ENCODE data around the gene PJVK. TPM values are rescaled to one million over a fixed set of nuclear protein-coding genes. Genes with fewer than 3 reads are reported as not detected.

Gene PJVK
- total RNA-seq, 1 experiment from 2014 or later, result 8.9 TPM

DNA sequence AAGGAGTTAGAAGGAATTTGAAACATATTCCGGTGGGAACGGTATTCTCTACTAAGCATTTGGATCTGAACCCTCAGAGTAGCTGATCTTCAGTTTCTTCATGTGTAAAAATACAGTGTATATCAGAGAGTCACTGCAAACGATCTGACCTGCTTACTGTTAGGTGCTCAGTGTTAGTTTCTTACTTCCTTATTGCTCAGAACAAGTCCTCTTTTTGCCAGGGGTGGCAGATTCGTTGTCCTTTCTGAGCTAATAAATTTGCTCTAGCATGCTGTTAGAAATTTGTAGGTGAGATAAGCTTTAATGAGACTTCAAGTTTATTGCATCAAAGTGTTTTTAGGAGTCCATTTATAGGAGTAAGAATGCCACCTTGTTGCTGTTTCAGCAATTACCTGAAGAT is 44.9 kb downstream of the PJVK start:
- Histone ChIP-seq H3K27me3 (ENCODE audit: low read length) (no peaks in the 10 kb centered on the region), H3K4me1 (ENCODE audit: low read length) (peaks cover 11% of the 10 kb centered on the region), H3K9ac (ENCODE audit: low read length) (no peak overlapping the region), H2AFZ (ENCODE audit: low read length) (no peak overlapping the region), H3K4me2 (ENCODE audit: low read depth, low read length, poor library complexity, severe bottlenecking) (no peak overlapping the region), H3K9me2 (replicated peaks; ENCODE audit: insufficient read depth, low read length) (no peaks in the 10 kb centered on the region), H4K20me1 (ENCODE audit: insufficient read depth, low read depth, low read length) (no peaks in the 10 kb centered on the region), H3K9me3 (ENCODE audit: low read length) (no peaks in the 10 kb centered on the region), H3K27ac (ENCODE audit: low read length) (no peak overlapping the region), H3K4me3 (ENCODE audit: low read length) (no peak overlapping the region), H3K79me2 (ENCODE audit: low read length) (peaks cover 31% of the 10 kb centered on the region), H3K36me3 (ENCODE audit: insufficient read depth, low read length) (peaks cover 76% of the 10 kb centered on the region)
- no peak for DNase-seq

DNA sequence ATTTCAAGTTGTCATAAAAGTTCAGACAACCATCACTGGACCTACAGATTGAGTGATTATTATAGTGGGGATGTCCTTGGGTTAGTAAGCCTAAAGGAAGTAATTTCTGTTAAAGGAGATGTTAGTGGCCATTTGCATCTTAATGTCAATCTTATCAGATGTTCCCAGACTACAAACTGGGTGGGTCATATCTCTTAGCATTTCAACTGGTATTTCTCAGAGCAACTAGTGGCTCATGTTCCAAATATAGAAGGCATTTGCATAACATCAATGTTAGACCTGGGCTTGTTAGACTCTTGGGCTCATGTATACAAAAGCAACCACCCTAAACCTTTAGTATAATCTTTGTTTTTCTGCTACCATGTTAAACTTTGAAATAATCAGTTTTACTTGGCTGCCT is 47.0 kb downstream of the PJVK start:
- no peak overlapping the region for H3K27ac ChIP-seq (ENCODE audit: low read length)
- no peak overlapping the region for H3K4me3 ChIP-seq (ENCODE audit: low read length)
- no peaks in the 10 kb centered on the region for H3K27me3 ChIP-seq (ENCODE audit: low read length)
- peaks cover 79% of the 10 kb centered on the region for H3K36me3 ChIP-seq (ENCODE audit: insufficient read depth, low read length)
- H3K9me2 ChIP-seq (replicated peaks; ENCODE audit: insufficient read depth, low read length), result no peaks in the 10 kb centered on the region
- peaks cover 24% of the 10 kb centered on the region for H3K79me2 ChIP-seq (ENCODE audit: low read length)
- H3K4me2 ChIP-seq (ENCODE audit: low read depth, low read length, poor library complexity, severe bottlenecking), result no peak overlapping the region
- H4K20me1 ChIP-seq (ENCODE audit: insufficient read depth, low read depth, low read length), result no peaks in the 10 kb centered on the region
- peak; percentile 51 for DNase-seq
- no peak overlapping the region for H3K9ac ChIP-seq (ENCODE audit: low read length)
- no peaks in the 10 kb centered on the region for H3K9me3 ChIP-seq (ENCODE audit: low read length)
- H2AFZ ChIP-seq (ENCODE audit: low read length), result no peak overlapping the region
- peaks cover 11% of the 10 kb centered on the region for H3K4me1 ChIP-seq (ENCODE audit: low read length)

DNA sequence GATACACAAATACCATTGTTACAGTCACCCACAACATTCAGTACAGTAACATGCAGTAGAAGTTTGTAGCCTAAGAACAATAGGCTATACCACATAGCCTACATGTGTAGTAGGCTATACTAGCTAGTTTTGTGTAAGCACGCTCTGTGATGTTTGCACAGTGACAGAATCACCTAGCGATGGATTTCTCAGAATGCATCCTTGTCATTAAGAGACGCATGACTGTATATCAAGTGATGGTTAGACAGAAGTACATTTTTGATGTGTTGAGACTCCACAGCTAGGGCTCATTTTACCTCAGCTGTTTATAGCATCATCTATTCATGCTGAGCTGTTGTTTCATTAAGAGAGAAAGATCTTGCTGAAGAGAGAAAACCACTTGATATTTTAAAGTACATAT is 48.5 kb downstream of the PJVK start:
- DNase-seq, result no peak

DNA sequence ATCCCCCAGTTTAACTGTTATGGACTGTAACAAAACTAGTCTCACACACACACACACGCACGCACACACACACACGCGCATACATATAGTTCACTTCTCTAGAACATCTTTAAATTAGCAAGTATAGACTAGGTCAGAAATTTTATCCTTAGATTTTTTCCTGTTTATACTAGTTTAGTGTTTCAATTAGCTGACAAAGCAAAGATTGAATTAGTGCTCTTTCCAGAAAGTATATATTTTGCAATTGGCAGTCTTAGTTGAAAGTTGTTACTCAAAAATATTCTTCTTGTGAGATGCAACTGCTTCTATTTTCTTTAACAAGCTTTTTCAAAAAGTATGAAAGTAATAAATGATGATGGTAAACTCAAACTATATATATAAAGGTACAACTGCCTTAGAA is 51.6 kb downstream of the PJVK start:
- Histone ChIP-seq H3K79me2 (ENCODE audit: low read length) (peaks cover 19% of the 10 kb centered on the region), H3K9me2 (replicated peaks; ENCODE audit: insufficient read depth, low read length) (no peaks in the 10 kb centered on the region), H3K27me3 (ENCODE audit: low read length) (no peaks in the 10 kb centered on the region), H3K9ac (ENCODE audit: low read length) (no peak overlapping the region), H4K20me1 (ENCODE audit: insufficient read depth, low read depth, low read length) (no peaks in the 10 kb centered on the region), H2AFZ (ENCODE audit: low read length) (no peak overlapping the region), H3K36me3 (ENCODE audit: insufficient read depth, low read length) (peaks cover 56% of the 10 kb centered on the region), H3K4me3 (ENCODE audit: low read length) (no peak overlapping the region), H3K27ac (ENCODE audit: low read length) (no peak overlapping the region), H3K9me3 (ENCODE audit: low read length) (no peaks in the 10 kb centered on the region), H3K4me2 (ENCODE audit: low read depth, low read length, poor library complexity, severe bottlenecking) (no peak overlapping the region), H3K4me1 (ENCODE audit: low read length) (peaks cover 6% of the 10 kb centered on the region)
- DNase-seq, result no peak

More for the DNA sequence above, 48.5 kb downstream of the PJVK start:
- H3K4me2 ChIP-seq (ENCODE audit: low read depth, low read length, poor library complexity, severe bottlenecking), result no peak overlapping the region
- peaks cover 19% of the 10 kb centered on the region for H3K79me2 ChIP-seq (ENCODE audit: low read length)
- H3K4me1 ChIP-seq (ENCODE audit: low read length), result peaks cover 11% of the 10 kb centered on the region
- no peak overlapping the region for H3K27ac ChIP-seq (ENCODE audit: low read length)
- no peak overlapping the region for H3K9ac ChIP-seq (ENCODE audit: low read length)
- H3K9me2 ChIP-seq (replicated peaks; ENCODE audit: insufficient read depth, low read length), result no peaks in the 10 kb centered on the region
- no peaks in the 10 kb centered on the region for H4K20me1 ChIP-seq (ENCODE audit: insufficient read depth, low read depth, low read length)
- H2AFZ ChIP-seq (ENCODE audit: low read length), result no peak overlapping the region
- H3K36me3 ChIP-seq (ENCODE audit: insufficient read depth, low read length), result peaks cover 67% of the 10 kb centered on the region
- H3K4me3 ChIP-seq (ENCODE audit: low read length), result no peak overlapping the region
- no peaks in the 10 kb centered on the region for H3K9me3 ChIP-seq (ENCODE audit: low read length)
- no peaks in the 10 kb centered on the region for H3K27me3 ChIP-seq (ENCODE audit: low read length)

DNA sequence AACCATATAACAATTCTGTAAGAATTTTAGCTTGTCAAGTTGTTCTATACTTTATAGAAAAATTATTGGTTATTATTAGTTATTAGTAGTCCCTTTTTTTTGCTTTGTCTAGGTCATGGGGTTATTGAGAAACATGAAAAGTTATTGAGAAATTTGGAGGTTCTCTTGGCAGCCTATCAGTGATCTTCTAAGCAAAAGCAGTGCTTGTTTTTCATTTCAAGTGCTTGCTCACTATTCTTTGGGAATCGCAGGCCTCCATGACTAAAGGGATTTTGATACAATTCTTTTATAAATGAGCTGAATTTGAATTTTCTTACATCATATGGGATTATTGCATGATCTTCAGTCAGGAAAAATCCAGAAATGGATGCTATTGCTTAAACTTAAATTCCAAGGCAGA is 54.9 kb downstream of the PJVK start:
- H2AFZ ChIP-seq (ENCODE audit: low read length), result no peak overlapping the region
- H3K36me3 ChIP-seq (ENCODE audit: insufficient read depth, low read length), result peaks cover 36% of the 10 kb centered on the region
- H3K27me3 ChIP-seq (ENCODE audit: low read length), result no peaks in the 10 kb centered on the region
- no peak for DNase-seq
- no peak overlapping the region for H3K4me2 ChIP-seq (ENCODE audit: low read depth, low read length, poor library complexity, severe bottlenecking)
- no peaks in the 10 kb centered on the region for H3K9me2 ChIP-seq (replicated peaks; ENCODE audit: insufficient read depth, low read length)
- no peaks in the 10 kb centered on the region for H3K9me3 ChIP-seq (ENCODE audit: low read length)
- H3K9ac ChIP-seq (ENCODE audit: low read length), result no peak overlapping the region
- no peak overlapping the region for H3K27ac ChIP-seq (ENCODE audit: low read length)
- H4K20me1 ChIP-seq (ENCODE audit: insufficient read depth, low read depth, low read length), result no peaks in the 10 kb centered on the region
- peaks cover 33% of the 10 kb centered on the region for H3K79me2 ChIP-seq (ENCODE audit: low read length)
- H3K4me1 ChIP-seq (ENCODE audit: low read length), result no peaks in the 10 kb centered on the region
- no peak overlapping the region for H3K4me3 ChIP-seq (ENCODE audit: low read length)

DNA sequence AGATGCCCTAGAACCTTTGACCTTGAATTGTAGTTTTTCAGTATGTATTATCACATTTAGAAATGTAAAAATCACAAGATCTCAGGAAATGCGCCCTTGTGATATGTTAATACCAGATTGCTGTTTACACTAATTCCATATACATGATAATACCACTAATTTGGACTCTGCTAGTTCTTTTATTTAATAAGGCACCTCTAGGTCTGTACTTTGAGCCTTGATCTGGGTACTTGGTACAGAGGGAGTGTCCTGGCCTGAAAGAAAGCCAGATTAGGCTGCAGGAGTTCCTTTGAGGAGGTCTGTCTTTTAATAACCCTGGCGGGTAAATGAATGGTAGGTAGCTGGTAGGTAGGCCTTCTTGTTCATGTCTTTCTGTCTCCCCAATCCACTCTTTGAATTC is 55.3 kb downstream of the PJVK start:
- Histone ChIP-seq H3K4me2 (ENCODE audit: low read depth, low read length, poor library complexity, severe bottlenecking) (no peak overlapping the region), H3K9ac (ENCODE audit: low read length) (no peak overlapping the region), H2AFZ (ENCODE audit: low read length) (no peak overlapping the region), H3K27me3 (ENCODE audit: low read length) (no peaks in the 10 kb centered on the region), H3K4me1 (ENCODE audit: low read length) (no peaks in the 10 kb centered on the region), H3K36me3 (ENCODE audit: insufficient read depth, low read length) (peaks cover 32% of the 10 kb centered on the region), H4K20me1 (ENCODE audit: insufficient read depth, low read depth, low read length) (no peaks in the 10 kb centered on the region), H3K79me2 (ENCODE audit: low read length) (peaks cover 33% of the 10 kb centered on the region), H3K27ac (ENCODE audit: low read length) (no peak overlapping the region), H3K9me3 (ENCODE audit: low read length) (no peaks in the 10 kb centered on the region), H3K4me3 (ENCODE audit: low read length) (no peak overlapping the region), H3K9me2 (replicated peaks; ENCODE audit: insufficient read depth, low read length) (no peaks in the 10 kb centered on the region)
- no peak for DNase-seq

DNA sequence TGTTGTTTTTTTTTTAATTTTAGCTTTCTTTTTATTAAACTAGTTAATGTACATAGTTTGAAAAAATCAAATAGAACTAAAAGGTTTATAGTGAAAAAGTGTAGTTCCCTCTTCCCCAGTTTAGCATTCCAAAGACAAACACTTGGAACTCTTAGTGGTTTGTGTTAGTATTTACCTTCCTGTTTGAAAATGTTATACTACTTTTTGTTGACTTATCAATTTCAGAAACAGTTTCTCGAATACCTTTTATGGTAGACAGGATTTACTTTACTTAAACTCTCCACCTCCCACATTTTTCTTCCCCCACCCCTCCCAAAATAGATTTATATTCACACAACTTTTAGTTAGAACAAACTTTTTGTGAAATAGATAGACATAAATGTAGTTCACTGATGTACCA is 55.8 kb downstream of the PJVK start:
- H3K79me2 ChIP-seq (ENCODE audit: low read length), result peaks cover 33% of the 10 kb centered on the region
- DNase-seq, result no peak
- no peak overlapping the region for H3K9ac ChIP-seq (ENCODE audit: low read length)
- no peaks in the 10 kb centered on the region for H3K27me3 ChIP-seq (ENCODE audit: low read length)
- H3K4me2 ChIP-seq (ENCODE audit: low read depth, low read length, poor library complexity, severe bottlenecking), result no peak overlapping the region
- H3K4me1 ChIP-seq (ENCODE audit: low read length), result no peaks in the 10 kb centered on the region
- no peaks in the 10 kb centered on the region for H3K9me2 ChIP-seq (replicated peaks; ENCODE audit: insufficient read depth, low read length)
- no peaks in the 10 kb centered on the region for H3K9me3 ChIP-seq (ENCODE audit: low read length)
- H3K4me3 ChIP-seq (ENCODE audit: low read length), result no peak overlapping the region
- peaks cover 31% of the 10 kb centered on the region for H3K36me3 ChIP-seq (ENCODE audit: insufficient read depth, low read length)
- no peak overlapping the region for H3K27ac ChIP-seq (ENCODE audit: low read length)
- H2AFZ ChIP-seq (ENCODE audit: low read length), result no peak overlapping the region
- H4K20me1 ChIP-seq (ENCODE audit: insufficient read depth, low read depth, low read length), result no peaks in the 10 kb centered on the region

DNA sequence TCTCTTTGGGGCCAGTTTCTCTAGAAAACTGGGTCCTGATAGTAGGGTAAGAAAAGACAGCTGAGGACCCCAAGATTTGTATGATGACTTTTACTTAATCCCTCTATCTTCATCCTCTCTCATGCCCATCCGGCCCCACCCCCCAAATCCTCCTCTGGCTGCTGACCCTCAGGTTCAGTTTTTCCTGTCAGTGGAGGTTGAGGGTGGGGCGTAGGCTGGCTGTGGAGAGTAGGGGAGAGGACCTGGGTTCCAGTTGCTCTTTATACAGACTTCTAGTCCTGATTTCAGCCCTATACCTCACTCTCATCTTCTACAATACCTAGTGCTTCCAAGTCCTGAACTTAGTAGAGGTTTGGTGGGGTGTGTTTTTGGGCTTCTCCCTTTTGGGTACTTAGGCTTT is 57.5 kb downstream of the PJVK start:
- Histone ChIP-seq H3K4me3 (ENCODE audit: low read length) (no peak overlapping the region), H3K4me1 (ENCODE audit: low read length) (no peaks in the 10 kb centered on the region), H3K9ac (ENCODE audit: low read length) (no peak overlapping the region), H3K27me3 (ENCODE audit: low read length) (no peaks in the 10 kb centered on the region), H4K20me1 (ENCODE audit: insufficient read depth, low read depth, low read length) (no peaks in the 10 kb centered on the region), H3K79me2 (ENCODE audit: low read length) (peaks cover 42% of the 10 kb centered on the region), H2AFZ (ENCODE audit: low read length) (no peak overlapping the region), H3K9me3 (ENCODE audit: low read length) (no peaks in the 10 kb centered on the region), H3K27ac (ENCODE audit: low read length) (no peak overlapping the region), H3K36me3 (ENCODE audit: insufficient read depth, low read length) (peaks cover 18% of the 10 kb centered on the region; the same call in 1 of the 2 replicates), H3K4me2 (ENCODE audit: low read depth, low read length, poor library complexity, severe bottlenecking) (no peak overlapping the region), H3K9me2 (replicated peaks; ENCODE audit: insufficient read depth, low read length) (no peaks in the 10 kb centered on the region)
- no peak for DNase-seq

DNA sequence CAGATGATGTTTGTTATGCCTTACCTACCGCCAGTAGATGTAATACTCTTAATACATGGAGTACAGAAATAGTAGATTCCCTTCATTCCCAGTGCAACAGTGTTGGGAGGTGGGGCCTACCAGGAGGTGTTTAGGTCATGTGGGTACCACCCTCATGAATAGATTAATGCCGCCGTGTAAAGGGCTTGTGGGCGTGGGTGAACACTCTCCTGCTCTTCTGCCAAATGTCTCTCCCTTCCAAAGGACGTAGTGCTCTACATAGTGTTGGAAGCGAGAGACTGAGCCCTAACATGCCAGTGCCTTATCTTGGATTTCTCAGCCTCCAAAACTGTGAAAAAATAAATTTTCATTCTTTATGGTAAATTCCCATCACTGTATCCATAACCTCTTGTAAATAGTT is 59.2 kb downstream of the PJVK start:
- H3K4me3 ChIP-seq (ENCODE audit: low read length), result no peak overlapping the region
- peaks cover 59% of the 10 kb centered on the region for H3K79me2 ChIP-seq (ENCODE audit: low read length)
- H3K27me3 ChIP-seq (ENCODE audit: low read length), result no peaks in the 10 kb centered on the region
- no peak overlapping the region for H3K9ac ChIP-seq (ENCODE audit: low read length)
- H3K27ac ChIP-seq (ENCODE audit: low read length), result no peak overlapping the region
- H3K4me1 ChIP-seq (ENCODE audit: low read length), result no peaks in the 10 kb centered on the region; the same call in 1 of the 2 replicates
- no peaks in the 10 kb centered on the region for H3K9me3 ChIP-seq (ENCODE audit: low read length)
- 0 out of 2 replicates have a peak, but pooled peaks cover 3% of the 10 kb centered on the region for H3K9me2 ChIP-seq (replicated peaks; ENCODE audit: insufficient read depth, low read length)
- peaks cover 30% of the 10 kb centered on the region; the same call in 1 of the 2 replicates for H3K36me3 ChIP-seq (ENCODE audit: insufficient read depth, low read length)
- H4K20me1 ChIP-seq (ENCODE audit: insufficient read depth, low read depth, low read length), result no peaks in the 10 kb centered on the region
- no peak for DNase-seq
- H3K4me2 ChIP-seq (ENCODE audit: low read depth, low read length, poor library complexity, severe bottlenecking), result no peak overlapping the region
- no peak overlapping the region for H2AFZ ChIP-seq (ENCODE audit: low read length)
